Measurements from ENCODE around the gene KIAA1755.

- no peak for TF ChIP-seq CTCF (conservative IDR thresholded peaks at IDR 0.05; ENCODE audit: low read length)
- TF ChIP-seq EZH2phosphoT487 (IDR thresholded peaks at IDR 0.05; ENCODE audit: borderline replicate concordance) = no peak
Measured at GRCh38 chr20:38193586-38194105, 66.9 kb downstream of the KIAA1755 start.
